Limb (tissue), 2 donors: ENCODE measurements around the gene SOS1.
"Not testable (repeated sequence)": the region's sequence is repeated elsewhere in the genome, so short reads cannot be mapped to it uniquely, and the experiment has no call there.

Experiments used
- DNase-seq, 2 donors: peaks; one replicate each; pipeline ENCODE4 v3.0.0-alpha.2; 2016; ENCODE audit errors: extremely low spot score in 2 of 2

Gene SOS1

GRCh38 chr2:39139511-39140237 lies 18.8 kb upstream of the SOS1 start:
- DNase-seq: no peak

GRCh38 chr2:39138837-39139211 lies 18.0 kb upstream of the SOS1 start:
- DNase-seq: no peak

GRCh38 chr2:39138187-39138836 lies 17.5 kb upstream of the SOS1 start:
- DNase-seq: not testable (repeated sequence)

GRCh38 chr2:39136799-39137198 lies 15.9 kb upstream of the SOS1 start:
- no peak for DNase-seq

GRCh38 chr2:39135690-39136259 lies 14.9 kb upstream of the SOS1 start:
- DNase-seq: no peak

GRCh38 chr2:39133215-39133851 lies 12.5 kb upstream of the SOS1 start:
- DNase-seq: no peak

- DNase-seq: no peak
Observed at GRCh38 chr2:39128919-39129391, 8.1 kb upstream of the SOS1 start.

GRCh38 chr2:39127973-39128372 lies 7.1 kb upstream of the SOS1 start:
- DNase-seq: no peak

- no peak for DNase-seq
Observed at GRCh38 chr2:39124746-39125057, 3.9 kb upstream of the SOS1 start.

- peak; percentile 96 to 98 for DNase-seq
Observed at GRCh38 chr2:39124000-39124745, 3.3 kb upstream of the SOS1 start.

- no peak for DNase-seq
Observed at GRCh38 chr2:39123436-39123999, 2.7 kb upstream of the SOS1 start.

- no peak for DNase-seq
Observed at GRCh38 chr2:39121523-39122063, 742 bp upstream of the SOS1 start.

- DNase-seq: no peak
Observed at GRCh38 chr2:39120521-39120770, 405 bp downstream of the SOS1 start.

GRCh38 chr2:39119732-39120520 lies 925 bp downstream of the SOS1 start:
- peak; percentile 39 to 82 for DNase-seq

- DNase-seq: no peak
Observed at GRCh38 chr2:39118786-39119499, 1.9 kb downstream of the SOS1 start.

GRCh38 chr2:39115556-39115955 lies 5.3 kb downstream of the SOS1 start:
- no peak for DNase-seq

GRCh38 chr2:39114771-39115170 lies 6.1 kb downstream of the SOS1 start:
- DNase-seq: no peak

- no peak for DNase-seq
Observed at GRCh38 chr2:39109537-39109936, 11.3 kb downstream of the SOS1 start.

- DNase-seq: no peak
Observed at GRCh38 chr2:39108377-39108776, 12.5 kb downstream of the SOS1 start.

- DNase-seq: no peak
Observed at GRCh38 chr2:39107724-39108273, 13.1 kb downstream of the SOS1 start.
